Aorta (tissue), 5 donors: ENCODE data around the gene PDGFB. TPM values are rescaled to one million over a fixed set of nuclear protein-coding genes. Genes with fewer than 3 reads are reported as not detected.

Experiments
- ATAC-seq: fragments of 200-7000 bp; cut with Tn5 transposase; one replicate; pipeline ENCODE4 v1.9.1; 2022; ENCODE audit warnings: moderate library complexity; ENCODE audit not compliant: low FRiP score
- DNase-seq, 2 donors: peaks; one replicate each; pipeline ENCODE4 v3.0.0-alpha.2; 2020
- H3K27ac ChIP-seq, 2 donors: one replicate each; pipeline ENCODE4 v1.5.1; 2013; ENCODE audit warnings: low read length in 2 of 2, mild to moderate bottlenecking in 2 of 2, moderate library complexity in 2 of 2, control low read depth in 1 of 2, inconsistent platforms in 1 of 2, low read depth in 1 of 2
- H3K27me3 ChIP-seq, 2 donors: one replicate each; pipeline ENCODE4 v1.6.1; 2013; ENCODE audit warnings: control low read depth in 1 of 2, low read length in 1 of 2, mild to moderate bottlenecking in 1 of 2, moderate library complexity in 1 of 2; ENCODE audit not compliant: insufficient read depth in 2 of 2, control insufficient read depth in 1 of 2
- H3K36me3 ChIP-seq, 2 donors: one replicate each; pipeline ENCODE4 v1.6.1; 2013; ENCODE audit warnings: control low read depth in 1 of 2, low read length in 1 of 2, mild to moderate bottlenecking in 1 of 2; ENCODE audit not compliant: insufficient read depth in 2 of 2, control insufficient read depth in 1 of 2
- H3K4me1 ChIP-seq, 2 donors: one replicate each; pipeline ENCODE4 v1.6.1; 2013; ENCODE audit warnings: low read length in 2 of 2, control low read depth in 1 of 2, mild to moderate bottlenecking in 1 of 2, moderate library complexity in 1 of 2; ENCODE audit not compliant: insufficient read depth in 2 of 2, control insufficient read depth in 1 of 2
- H3K4me3 ChIP-seq, 2 donors: one replicate each; pipeline ENCODE4 v1.5.1; 2013; ENCODE audit warnings: low read length in 2 of 2, control low read depth in 1 of 2, mild to moderate bottlenecking in 1 of 2
- H3K9me3 ChIP-seq: one replicate; pipeline ENCODE4 v1.6.1; 2013; ENCODE audit warnings: mild to moderate bottlenecking, low read length; ENCODE audit not compliant: control insufficient read depth
- WGBS, 2 donors: extraction: QIAGEN DNeasy Blood & Tissue Kit; methylation state at CpG; one replicate each; pipeline ENCODE4 v1.1.7; 2013; 5-methylcytosine and 5-hydroxymethylcytosine counted together
- intact Hi-C, 2 donors: fragments of 100-400 bp; cut with DNase I; formaldehyde crosslinking; loops; one replicate each; pipeline versions ENCODE4 v1.14.2 to v1.15.0; 2022
- long read RNA-seq, 2 donors: library from polyadenylated mRNA; unstranded; transcript quantifications; one replicate each; pipeline ENCODE4 v2.0.0, GENCODE V29; 2020 to 2021
- polyA plus RNA-seq, 2 donors: library from polyadenylated mRNA; stranded (reverse); fragments of 200-250 nt; gene quantifications; one replicate each; pipeline ENCODE4 v1.2.3, GENCODE V29; 2013
- total RNA-seq, 2 donors: library from RNA; stranded (reverse); fragmentation: NEBNext Ultra II Directional; extraction: Animal tissue kit (Norgen Biotek cat#: 25700); gene quantifications; one replicate each; pipeline ENCODE4 v1.2.1, GENCODE V29; 2021
- donor health status: healthy with polysubstance abuse.
- donor health status: Bipolar disorder and iron deficiency.
- donor health status: DM: no; HTN: no; CAD: no.
- donor health status: DM: no; HTN: no; CAD: no.
- donor health status: DM: yes; HTN: yes; CAD: no.

PDGFB gene
- total RNA-seq = 10 to 100 TPM in 1 of 2 donors, 1 to 10 TPM in 1; 6.7 to 20.7 TPM
- 1 to 10 TPM in 1 of 2 donors, under 1 TPM in 1; 0.97 to 1.9 TPM for polyA plus RNA-seq
- long read RNA-seq, donor 1, partial matches to known transcripts = 0 of 7 reads
- long read RNA-seq, donor 1, other reads (novel, unspliced or antisense) = 3 of 7 reads
- long read RNA-seq, donor 2, transcript PDGFB-201 (7 exons, 3,497 nt) = major isoform, 14 of 17 reads
- long read RNA-seq, donor 2, partial matches to known transcripts = 2 of 17 reads
- long read RNA-seq, donor 2, other reads (novel, unspliced or antisense) = 1 of 17 reads

DNA sequence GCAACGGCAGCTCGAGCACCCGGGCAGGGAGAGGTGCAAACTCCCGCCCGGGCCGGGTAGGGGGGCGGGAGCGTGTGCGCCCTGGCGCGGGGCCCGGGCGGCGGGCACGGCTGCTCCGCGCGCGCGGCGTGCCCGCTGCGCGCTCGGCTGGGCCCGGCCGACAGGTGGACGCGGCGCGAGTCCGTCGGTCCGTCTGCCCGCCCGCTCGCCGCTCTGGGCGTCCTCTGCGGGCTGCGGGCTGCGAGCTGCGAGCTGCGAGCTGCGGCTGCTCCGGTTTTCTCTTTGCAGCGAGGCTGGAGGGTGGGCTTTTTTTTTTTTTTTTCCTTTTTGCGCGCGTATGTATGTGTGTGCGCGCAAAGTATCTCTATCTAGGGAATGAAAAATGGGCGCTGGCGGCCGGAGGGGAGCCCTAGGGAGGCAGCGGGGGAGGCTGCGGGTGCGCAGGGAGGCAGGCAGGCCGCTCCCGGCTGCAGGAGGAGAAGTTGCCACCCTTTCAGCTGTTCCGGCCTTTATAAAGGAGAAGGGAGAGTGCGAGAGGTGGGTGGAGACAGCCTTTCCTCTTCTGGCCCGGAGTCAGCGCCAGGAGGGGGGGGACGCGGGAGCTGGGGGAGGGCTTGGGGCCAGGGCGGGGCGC is at the start of gene PDGFB:
TSS of gene PDGFB (minus strand) at position 487 of the 634 bp plus-strand sequence. CDS start 1,019 bp downstream, outside the sequence.
- Histone ChIP-seq H3K27ac (no peak within 1 kb of the TSS), H3K36me3 (no peaks in the 10 kb centered on the region), H3K9me3 (no peaks in the 10 kb centered on the region), H3K4me1 (no peaks in the 10 kb centered on the region), H3K27me3 (no peaks in the 10 kb centered on the region), H3K4me3 (peak within 1 kb of the TSS in 1 of 2 donors; percentile 42)
- peak in 1 of 2 donors; percentile 65 for DNase-seq
- intact Hi-C loops = no loop called here
- 1% methylated on average over 45 to 68 of the region's 68 CpGs for WGBS, 2 donors
- peak; percentile 23 for ATAC-seq

DNA sequence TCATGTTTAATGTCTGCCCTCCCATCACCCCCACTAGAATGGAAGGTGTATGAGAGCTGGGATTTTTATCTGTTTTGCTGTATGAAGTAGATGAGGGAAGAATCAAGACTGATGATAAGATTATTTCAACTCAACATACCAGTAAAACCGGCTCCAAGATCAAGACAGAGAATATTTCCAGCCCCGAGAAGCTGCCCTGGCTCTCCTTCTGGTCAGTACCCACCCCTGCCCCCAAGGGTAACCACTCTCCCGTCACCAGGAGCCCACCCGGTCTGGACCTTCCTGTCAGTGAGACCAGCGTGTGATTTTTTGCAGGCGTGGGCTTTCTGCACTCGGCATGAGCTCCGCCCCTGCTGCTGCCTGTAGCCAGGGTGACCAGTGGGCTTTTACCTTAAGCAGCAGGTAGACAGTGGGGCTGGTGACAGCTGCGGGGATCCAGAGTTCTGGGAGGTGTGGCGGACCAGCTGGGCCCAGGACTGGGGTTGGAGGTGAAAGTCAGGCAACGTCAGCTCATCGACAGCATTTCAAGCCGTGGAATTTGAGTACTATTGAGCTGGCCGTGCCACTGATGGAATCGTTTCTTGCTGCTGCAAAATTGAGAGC is 49.1 kb upstream of the PDGFB start:
- H3K4me1 ChIP-seq = no peaks in the 10 kb centered on the region
- 89 to 93% methylated on average over 15 of the region's 15 CpGs for WGBS, 2 donors

DNA sequence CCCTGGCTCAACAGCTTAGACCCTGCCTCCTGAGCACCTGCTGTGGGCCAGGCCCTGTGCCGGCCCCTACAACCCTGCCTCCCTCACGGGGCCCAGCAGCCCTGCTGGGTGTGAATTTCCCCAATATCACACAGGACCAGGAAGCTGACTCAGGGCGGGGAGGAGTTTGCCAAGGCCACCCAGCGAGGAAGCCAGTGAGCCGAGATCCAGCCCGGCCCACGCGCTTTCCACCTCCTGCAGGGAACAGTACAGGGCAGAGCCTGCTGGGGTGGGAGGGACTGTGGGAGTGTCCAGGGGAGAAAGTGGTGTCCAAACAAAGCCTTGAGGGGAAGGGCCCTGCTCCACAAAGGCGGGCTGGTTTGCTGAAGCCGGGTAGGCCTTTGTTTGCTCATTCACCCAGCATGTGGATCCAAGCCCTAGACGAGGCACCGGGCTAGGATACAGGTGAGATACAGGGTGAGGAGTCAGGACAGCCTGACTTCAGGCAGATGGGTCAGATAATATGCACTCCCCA is 47.8 kb upstream of the PDGFB start:
- 21 to 30% methylated on average over 12 of the region's 12 CpGs for WGBS, 2 donors
- H3K4me3 ChIP-seq = no peak overlapping the region
- H3K9me3 ChIP-seq = no peaks in the 10 kb centered on the region
- peak; percentile 95 to 98 for DNase-seq
- intact Hi-C loops = loop anchor here in 1 of 2 donors (5.0 kb wide), 1 partner anchor 40 kb away; no protein-coding TSS in a partner anchor
- no peak overlapping the region for H3K27ac ChIP-seq
- H3K36me3 ChIP-seq = no peaks in the 10 kb centered on the region
- H3K27me3 ChIP-seq = no peaks in the 10 kb centered on the region
- H3K4me1 ChIP-seq = no peaks in the 10 kb centered on the region
- peak; percentile 87 for ATAC-seq

More for the DNA sequence above, 49.1 kb upstream of the PDGFB start:
- Histone ChIP-seq H3K9me3 (no peaks in the 10 kb centered on the region), H3K27ac (no peak overlapping the region), H3K4me3 (no peak overlapping the region), H3K27me3 (no peaks in the 10 kb centered on the region), H3K36me3 (no peaks in the 10 kb centered on the region)
- no peak for DNase-seq
- ATAC-seq = no peak
- intact Hi-C loops = loop anchor here in 1 of 2 donors (5.0 kb wide), 1 partner anchor 42 kb away; no protein-coding TSS in a partner anchor

DNA sequence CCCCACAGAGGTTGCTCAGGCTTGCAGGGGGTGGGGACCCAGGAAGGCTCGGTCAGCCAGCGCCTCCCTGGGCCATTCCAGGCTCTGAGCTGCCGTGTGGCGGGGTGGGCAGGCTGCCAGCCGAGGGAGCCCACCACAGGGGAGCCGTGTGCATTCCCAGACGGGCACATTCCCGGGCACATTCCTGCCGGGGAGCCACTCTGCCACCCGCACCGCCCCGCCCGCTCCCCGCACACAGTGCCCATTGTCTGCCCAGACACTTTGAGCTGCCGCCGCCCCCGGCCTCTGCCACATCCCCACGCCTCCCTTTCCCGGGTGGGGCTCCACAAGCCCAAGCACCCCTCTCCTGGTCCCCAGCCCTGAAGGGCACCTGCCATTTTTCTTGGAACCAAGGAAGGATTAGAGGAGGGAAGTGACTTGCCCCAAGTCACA is 47.3 kb upstream of the PDGFB start:
- no peak overlapping the region for H3K4me3 ChIP-seq
- ATAC-seq (peak; percentile 15), DNase-seq (peak in 1 of 2 donors; percentile 62)
- H3K27me3 ChIP-seq = no peaks in the 10 kb centered on the region
- intact Hi-C loops = loop anchor here in 1 of 2 donors (5.0 kb wide), 1 partner anchor 40 kb away; no protein-coding TSS in a partner anchor
- WGBS, 2 donors = 55 to 69% methylated on average over 18 to 19 of the region's 19 CpGs
- no peaks in the 10 kb centered on the region for H3K4me1 ChIP-seq
- H3K27ac ChIP-seq = no peak overlapping the region
- no peaks in the 10 kb centered on the region for H3K36me3 ChIP-seq
- H3K9me3 ChIP-seq = no peaks in the 10 kb centered on the region

DNA sequence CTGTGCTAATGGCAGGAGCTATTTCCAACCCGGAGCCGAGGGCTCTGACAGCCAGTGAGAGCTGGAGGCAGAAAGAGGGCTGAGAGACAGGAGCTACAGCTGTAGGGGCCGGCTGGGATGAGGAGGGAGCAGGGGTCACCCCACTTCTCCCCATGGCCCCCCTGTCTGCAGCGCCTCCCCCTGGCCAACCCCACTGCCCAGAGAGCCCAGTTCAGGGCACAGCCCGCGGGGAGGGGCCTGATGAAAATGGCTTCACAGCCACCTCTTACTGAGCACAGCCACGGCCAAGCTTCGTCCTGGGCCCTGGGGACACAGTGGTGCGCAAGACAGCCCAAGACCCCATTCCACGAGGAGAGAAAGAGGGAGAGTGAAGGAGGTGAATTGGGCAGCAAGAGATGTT is 46.7 kb upstream of the PDGFB start:
- no peaks in the 10 kb centered on the region for H3K9me3 ChIP-seq
- 93 to 95% methylated on average over 10 of the region's 10 CpGs for WGBS, 2 donors
- H3K36me3 ChIP-seq = no peaks in the 10 kb centered on the region
- intact Hi-C loops = loop anchor here in 1 of 2 donors (5.0 kb wide), 1 partner anchor 39 kb away; no protein-coding TSS in a partner anchor
- H3K27ac ChIP-seq = no peak overlapping the region
- peak in 1 of 2 donors; percentile 48 for DNase-seq
- no peaks in the 10 kb centered on the region for H3K4me1 ChIP-seq
- no peak overlapping the region for H3K4me3 ChIP-seq
- ATAC-seq = no peak
- no peaks in the 10 kb centered on the region for H3K27me3 ChIP-seq

DNA sequence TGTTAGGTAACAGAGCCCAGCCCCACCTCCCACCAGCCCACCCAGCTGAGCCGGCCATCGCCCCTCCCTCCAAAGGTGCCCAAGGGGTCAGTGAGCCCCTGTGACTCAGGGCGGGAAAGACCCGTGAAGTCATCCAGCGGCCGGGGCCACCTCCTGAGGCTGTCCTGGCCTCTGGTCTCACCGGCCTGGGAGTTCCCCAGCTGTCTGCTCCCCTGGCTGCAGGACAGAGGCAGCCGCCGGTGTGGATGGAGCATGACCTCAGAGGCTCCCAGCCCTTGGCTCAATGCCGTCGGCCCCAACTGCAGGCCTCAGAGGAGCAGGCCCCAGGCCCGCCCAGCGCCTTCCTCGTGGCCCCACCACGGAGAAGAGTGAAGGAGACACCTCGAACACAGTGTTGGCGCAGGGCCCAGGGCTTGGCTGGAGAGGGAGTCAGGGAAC is 46.0 kb upstream of the PDGFB start:
- intact Hi-C loops = loop anchor here in 1 of 2 donors (5.0 kb wide), 1 partner anchor 38 kb away; no protein-coding TSS in a partner anchor
- Histone ChIP-seq H3K27ac (no peak overlapping the region), H3K36me3 (no peaks in the 10 kb centered on the region), H3K4me3 (no peak overlapping the region), H3K9me3 (no peaks in the 10 kb centered on the region), H3K4me1 (no peaks in the 10 kb centered on the region), H3K27me3 (no peaks in the 10 kb centered on the region)
- DNase-seq = peak in 1 of 2 donors; percentile 75
- 41 to 45% methylated on average over 16 to 17 of the region's 17 CpGs for WGBS, 2 donors
- peak; percentile 45 for ATAC-seq

DNA sequence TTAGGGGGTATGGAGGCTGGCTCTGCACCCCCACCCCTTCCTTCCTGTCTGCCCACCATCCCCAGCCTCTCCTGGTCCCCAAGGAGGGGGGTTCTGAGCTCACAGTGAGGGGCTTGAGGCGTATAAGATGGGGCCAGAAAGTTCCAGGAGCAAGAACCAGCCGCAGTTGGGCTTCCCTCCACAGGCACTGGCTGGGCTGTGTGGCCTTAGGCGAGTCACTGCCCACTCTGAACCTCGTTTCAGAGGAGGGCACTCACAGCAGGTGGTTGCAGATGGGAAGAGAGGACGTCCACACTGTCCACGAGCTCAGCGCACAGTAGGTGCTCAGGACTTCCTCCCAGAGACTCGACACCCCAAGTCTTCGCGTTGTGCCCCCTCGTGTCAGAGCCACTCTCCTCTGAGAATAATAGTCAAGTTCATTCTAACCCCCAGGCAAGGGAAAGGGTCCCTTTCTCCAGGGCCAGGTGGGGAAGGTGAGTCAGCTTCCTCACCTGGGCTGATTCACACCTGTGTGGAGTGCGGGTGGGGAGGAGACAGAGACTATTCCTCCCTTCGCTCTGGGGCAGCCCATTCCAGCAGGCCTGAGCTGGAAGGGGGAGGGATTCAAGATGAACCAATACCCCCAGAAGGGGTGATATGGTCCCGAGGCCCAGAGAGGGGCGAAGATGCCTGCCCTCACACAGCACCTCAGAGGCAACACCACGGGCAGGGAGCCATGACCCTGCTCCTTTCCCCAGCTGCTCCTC is 45.4 kb upstream of the PDGFB start:
- WGBS, 2 donors = 92 to 94% methylated on average over 16 of the region's 16 CpGs
- Histone ChIP-seq H3K4me1 (no peaks in the 10 kb centered on the region), H3K27me3 (no peaks in the 10 kb centered on the region), H3K36me3 (no peaks in the 10 kb centered on the region), H3K4me3 (no peak overlapping the region), H3K9me3 (no peaks in the 10 kb centered on the region), H3K27ac (no peak overlapping the region)
- ATAC-seq (no peak), DNase-seq (no peak)
- intact Hi-C loops = loop anchor here in 1 of 2 donors (5.0 kb wide), 1 partner anchor 38 kb away; no protein-coding TSS in a partner anchor

DNA sequence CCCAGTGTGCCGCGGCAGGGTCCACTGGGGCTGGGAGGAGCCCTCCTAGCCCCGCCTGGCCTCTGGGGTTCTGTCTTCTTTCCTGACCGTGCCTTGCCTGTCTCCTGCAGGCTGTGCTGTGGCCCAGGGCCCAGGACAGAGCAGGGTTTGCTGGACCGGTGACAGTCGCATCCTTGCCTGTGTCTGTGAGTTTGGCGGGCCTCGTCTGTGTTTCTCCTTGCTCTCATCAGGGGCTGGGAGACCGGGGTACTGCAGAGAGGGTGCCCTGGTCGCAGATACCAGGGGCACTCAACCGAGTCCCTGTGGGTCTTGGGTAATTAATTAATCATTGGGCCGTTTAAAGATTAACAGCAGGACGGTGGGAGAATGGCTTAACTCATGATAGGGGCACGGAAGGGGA is 44.8 kb upstream of the PDGFB start:
- intact Hi-C loops = no loop called here
- H3K4me3 ChIP-seq = no peak overlapping the region
- peaks cover 4% of the 10 kb centered on the region for H3K9me3 ChIP-seq
- DNase-seq = no peak
- no peaks in the 10 kb centered on the region for H3K36me3 ChIP-seq
- H3K27me3 ChIP-seq = no peaks in the 10 kb centered on the region
- no peak for ATAC-seq
- H3K4me1 ChIP-seq = no peaks in the 10 kb centered on the region
- 80% methylated on average over 14 of the region's 14 CpGs for WGBS, 2 donors
- H3K27ac ChIP-seq = no peak overlapping the region
